ENCODE results near the gene HELZ.

DNA sequence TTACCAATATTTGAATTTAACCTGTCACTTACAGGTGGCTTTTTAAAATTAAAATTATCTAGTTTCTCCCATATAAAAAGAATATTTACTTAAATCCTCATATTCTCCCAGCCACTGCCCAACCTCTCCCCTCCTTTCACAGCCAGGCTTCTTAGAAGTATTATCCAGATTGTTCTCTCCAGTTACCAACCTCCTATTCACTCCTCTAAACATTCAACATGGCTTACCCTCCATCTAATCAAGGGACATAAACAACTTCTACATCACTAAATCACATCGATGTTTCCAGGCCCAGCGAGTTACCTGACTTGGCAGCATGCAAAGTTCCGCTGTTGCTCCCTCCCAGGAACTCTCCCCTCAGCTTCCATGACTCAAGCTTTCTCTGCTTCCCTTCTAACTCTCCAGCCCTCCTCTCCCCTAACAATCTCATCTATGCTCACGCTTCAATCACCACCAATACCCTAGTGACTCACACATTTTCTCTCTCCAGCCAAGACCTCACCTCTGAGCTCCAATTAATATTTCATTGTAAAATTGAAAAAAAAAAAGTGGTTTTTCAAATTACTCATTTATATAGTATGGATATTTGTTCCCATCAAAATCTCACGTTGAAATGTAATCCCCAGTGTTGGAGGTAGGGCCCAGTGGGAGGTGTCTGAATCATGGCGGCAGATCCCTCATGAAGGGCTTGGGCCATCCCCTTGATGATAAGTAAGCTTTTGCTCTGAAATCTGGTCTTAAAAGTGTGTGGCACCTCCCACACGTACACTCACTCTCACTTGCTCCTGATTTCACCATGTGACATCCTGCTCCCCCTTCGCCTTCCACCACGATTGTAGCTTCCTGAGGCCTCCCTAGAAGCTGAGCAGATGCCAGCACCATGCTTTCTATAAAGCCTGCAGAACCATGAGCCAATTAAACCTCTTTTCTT, 88.5 kb downstream of the HELZ start:
- no peak for TF ChIP-seq RXRA (IDR thresholded peaks at IDR 0.05; ENCODE audit: borderline replicate concordance, low read depth)
- TF ChIP-seq, protein P1, sequence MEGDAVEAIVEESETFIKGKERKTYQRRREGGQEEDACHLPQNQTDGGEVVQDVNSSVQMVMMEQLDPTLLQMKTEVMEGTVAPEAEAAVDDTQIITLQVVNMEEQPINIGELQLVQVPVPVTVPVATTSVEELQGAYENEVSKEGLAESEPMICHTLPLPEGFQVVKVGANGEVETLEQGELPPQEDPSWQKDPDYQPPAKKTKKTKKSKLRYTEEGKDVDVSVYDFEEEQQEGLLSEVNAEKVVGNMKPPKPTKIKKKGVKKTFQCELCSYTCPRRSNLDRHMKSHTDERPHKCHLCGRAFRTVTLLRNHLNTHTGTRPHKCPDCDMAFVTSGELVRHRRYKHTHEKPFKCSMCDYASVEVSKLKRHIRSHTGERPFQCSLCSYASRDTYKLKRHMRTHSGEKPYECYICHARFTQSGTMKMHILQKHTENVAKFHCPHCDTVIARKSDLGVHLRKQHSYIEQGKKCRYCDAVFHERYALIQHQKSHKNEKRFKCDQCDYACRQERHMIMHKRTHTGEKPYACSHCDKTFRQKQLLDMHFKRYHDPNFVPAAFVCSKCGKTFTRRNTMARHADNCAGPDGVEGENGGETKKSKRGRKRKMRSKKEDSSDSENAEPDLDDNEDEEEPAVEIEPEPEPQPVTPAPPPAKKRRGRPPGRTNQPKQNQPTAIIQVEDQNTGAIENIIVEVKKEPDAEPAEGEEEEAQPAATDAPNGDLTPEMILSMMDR (IDR thresholded peaks at IDR 0.05) = no peak
- TF ChIP-seq POLR2AphosphoS5 (IDR thresholded peaks at IDR 0.05; ENCODE audit: low read depth, low read length) = no peak
- no peak for TF ChIP-seq RAD21 (IDR thresholded peaks at IDR 0.05; ENCODE audit: low read length)
- TF ChIP-seq FOXM1 (IDR thresholded peaks at IDR 0.05; ENCODE audit: low read depth) = no peak
